AG08395 (cell line): ENCODE results near the gene UGT1A7.
"Not testable (repeated sequence)": the region's sequence is repeated elsewhere in the genome, so short reads cannot be mapped to it uniquely, and the experiment has no call there.

Source experiments
- DNase-seq: peaks from one replicate; pipeline ENCODE4 v3.0.0; 2012; ENCODE audit warnings: mixed read lengths, low spot score

The UGT1A7 gene

GRCh38 chr2:233680361-233681045 lies 1.2 kb upstream of the UGT1A7 start:
- no peak for DNase-seq

DNA sequence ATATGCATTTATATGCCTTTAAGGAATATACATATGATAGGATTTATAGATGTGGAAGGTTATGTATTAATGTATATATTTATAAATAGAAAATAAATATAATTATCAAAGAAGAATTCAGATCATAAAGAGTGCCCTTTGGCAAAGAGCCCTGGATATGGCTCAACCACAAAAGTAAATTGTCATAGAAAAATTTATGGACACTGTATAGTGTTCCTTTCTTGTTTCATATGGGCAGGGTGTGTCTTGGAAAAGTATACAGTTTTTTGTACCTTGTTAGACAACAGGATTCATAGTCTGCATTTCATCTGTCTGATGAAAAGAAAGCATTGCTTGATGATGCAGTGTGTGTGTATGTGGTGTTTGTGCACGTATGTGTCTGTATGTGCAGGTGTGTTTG lies 2.9 kb downstream of the UGT1A7 start:
- no peak for DNase-seq

GRCh38 chr2:233686928-233687327 lies 5.2 kb downstream of the UGT1A7 start:
- DNase-seq = no peak

DNA sequence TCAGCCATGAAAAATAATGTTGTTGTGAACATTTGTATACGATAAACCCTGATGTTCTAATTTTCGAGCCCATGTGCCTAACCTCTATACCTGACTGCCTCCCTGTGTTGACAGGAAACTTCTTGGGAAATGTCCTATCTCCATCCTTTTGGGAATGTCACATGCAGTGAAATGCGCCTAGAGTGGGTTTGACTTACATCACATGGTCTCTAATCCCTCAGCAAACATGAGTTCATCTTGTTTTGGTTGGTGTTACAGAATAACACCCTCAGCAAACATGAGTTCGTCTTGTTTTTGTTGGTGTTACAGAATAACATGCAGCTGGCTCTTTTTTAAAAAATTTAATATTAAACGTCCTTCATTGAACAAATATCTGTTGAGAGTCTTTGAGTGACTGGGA lies 6.6 kb downstream of the UGT1A7 start:
- no peak for DNase-seq

GRCh38 chr2:233689031-233689430 lies 7.3 kb downstream of the UGT1A7 start:
- DNase-seq = no peak

GRCh38 chr2:233689501-233689900 lies 7.8 kb downstream of the UGT1A7 start:
- no peak for DNase-seq

DNA sequence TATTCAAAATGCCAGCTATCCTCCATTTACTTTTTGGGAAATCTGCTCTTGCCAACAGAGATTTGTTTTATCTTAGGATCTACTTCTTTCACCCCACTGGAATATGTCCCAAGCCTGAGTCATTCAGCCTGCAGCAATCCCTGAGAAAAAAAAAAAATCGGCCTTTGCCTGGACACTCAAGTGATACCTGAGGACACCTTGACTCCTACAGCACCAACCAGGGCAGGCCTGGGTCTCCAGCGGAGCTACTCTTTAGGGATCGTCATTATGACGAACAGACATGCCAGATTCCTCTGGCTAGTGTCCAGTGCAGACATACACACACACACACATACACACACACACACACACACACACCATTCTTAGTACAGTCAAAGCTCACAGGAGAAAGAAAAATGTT lies 8.7 kb downstream of the UGT1A7 start:
- no peak for DNase-seq

DNA sequence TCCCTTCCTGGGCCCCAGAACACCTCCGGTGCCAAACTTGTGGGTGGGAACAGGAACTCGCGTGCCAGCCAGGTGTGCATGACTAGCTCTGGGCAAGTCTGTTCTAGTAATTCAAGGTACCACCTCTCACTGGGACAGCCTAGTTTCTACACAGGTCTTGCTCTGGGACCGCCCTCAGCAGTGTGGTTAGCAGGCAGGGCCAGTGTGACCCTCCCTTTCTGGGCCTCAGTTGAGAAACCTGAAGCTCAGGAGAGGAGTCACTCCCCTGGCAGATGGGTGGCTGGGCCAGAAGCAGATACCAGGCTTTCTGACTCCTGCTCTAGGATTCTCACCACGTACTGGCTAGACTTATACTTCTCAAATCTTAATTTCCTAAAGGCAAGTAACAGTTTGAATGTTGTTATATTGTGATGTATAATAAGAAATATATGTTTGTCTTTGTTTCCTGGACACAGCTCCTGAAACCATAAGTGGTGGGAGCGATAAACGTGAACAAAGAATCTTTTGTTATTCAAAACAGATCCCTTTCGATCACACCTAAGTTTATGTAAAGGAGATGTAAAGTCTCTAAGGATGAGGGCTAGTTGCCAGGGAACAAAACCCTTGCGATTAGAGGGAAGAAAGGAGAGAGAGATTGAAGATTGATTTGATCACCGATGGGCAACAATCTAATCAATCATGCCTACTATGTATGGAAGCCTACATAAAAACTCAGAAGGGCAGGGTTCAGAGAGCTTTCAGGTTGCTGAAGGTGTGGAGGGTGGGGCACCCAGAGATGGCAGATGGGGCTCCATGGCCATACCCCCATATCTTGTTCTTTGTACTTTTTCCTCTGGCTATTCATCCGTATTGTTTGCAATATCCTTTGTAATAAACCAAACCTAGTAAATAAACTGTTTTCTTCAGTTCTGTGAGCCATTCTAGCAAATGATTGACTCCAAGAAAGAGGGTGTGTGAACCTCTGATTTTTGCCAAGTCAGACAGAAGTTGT lies 10.0 kb downstream of the UGT1A7 start:
- DNase-seq = no peak

GRCh38 chr2:233692648-233693047 lies 10.9 kb downstream of the UGT1A7 start, which contains the start of gene UGT1A6:
UGT1A6 (plus strand) TSS chr2:233692890; CDS start chr2:233693005, 115 bp downstream.
- no peak for DNase-seq

- DNase-seq = no peak
Observed at GRCh38 chr2:233693963-233694362, 12.3 kb downstream of the UGT1A7 start.

GRCh38 chr2:233698740-233699139 lies 17.0 kb downstream of the UGT1A7 start:
- DNase-seq = no peak

- no peak for DNase-seq
Observed at GRCh38 chr2:233699424-233700027, 17.8 kb downstream of the UGT1A7 start.

DNA sequence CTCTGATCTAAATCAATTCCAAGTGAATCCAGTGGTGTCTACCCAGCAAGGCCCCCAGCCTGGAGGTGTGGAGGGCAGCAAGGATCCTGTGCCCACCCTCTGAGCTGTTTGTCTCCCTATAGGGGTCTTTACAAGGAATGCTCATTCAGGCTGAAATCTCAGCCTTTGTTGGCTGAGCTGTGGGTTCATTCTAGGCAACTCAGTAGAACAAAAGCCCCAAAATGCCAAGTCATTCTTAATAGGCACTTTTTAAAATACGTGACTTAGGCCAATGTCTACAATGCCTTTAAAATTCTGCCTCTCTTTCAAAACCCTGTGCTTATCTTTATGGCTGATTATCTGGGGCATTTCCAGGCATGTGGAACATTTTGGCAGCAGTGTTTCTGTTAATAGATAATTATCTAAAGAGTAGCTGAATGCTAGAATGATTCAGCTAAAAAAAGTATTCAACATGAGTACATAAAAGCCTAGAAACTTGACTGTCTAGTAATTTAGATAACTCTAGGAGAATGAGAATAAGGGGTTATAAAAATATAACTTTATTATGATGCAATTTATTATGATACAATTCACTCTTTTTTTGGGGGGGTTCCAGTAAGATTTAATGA lies 18.4 kb downstream of the UGT1A7 start:
- no peak for DNase-seq

GRCh38 chr2:233700842-233701241 lies 19.1 kb downstream of the UGT1A7 start:
- DNase-seq = not testable (repeated sequence)

GRCh38 chr2:233702238-233702637 lies 20.5 kb downstream of the UGT1A7 start:
- DNase-seq = no peak

DNA sequence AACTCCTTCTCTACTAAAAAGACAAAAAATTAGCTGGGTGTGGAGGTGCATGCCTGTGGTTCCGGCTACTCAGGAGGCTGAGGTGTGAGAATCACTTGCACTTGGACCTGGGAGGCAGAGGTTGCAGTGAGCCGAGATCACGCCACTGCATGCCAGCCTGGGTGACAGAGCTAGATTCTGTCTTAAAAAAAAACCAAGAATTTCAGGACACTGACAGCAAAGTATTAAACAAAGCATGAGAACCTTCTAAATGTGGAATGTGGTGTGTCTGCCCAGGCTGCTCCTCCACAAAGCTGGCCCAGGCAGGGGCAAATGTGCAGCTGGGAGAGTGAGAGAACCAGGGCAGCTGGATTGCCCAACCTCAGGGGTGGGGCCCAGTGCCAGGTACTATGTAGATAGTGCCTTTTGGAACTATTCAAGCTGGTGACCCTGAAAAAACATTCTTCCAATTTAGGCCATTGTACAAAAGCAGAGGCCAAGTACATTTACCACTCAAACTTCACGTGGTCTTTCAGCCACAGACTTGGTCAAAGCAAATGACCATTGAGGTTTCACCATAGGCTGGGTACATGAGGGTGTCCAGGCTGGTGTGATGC lies 24.3 kb downstream of the UGT1A7 start:
- no peak for DNase-seq

DNA sequence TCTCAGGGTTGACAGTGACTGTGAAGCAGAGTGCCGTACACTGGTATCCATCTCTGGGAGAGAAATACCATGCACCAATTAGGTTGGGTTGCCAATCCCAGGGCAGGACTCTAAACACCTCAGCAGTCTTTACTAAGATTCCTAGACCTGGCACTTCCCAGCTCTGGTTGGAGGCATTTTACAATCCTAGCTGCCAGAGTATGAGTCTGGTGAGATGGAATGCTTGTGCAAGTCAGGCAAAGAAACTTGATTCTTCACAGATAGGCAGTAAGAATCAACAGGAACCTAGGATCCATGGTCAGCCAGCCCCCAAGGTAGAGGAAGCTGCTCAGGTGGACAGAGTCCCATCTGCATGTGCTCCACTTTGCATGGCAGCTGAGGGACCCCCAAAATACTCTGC lies 25.0 kb downstream of the UGT1A7 start:
- no peak for DNase-seq

GRCh38 chr2:233707940-233708644 lies 26.4 kb downstream of the UGT1A7 start:
- no peak for DNase-seq

GRCh38 chr2:233708942-233709341 lies 27.2 kb downstream of the UGT1A7 start:
- DNase-seq = no peak

DNA sequence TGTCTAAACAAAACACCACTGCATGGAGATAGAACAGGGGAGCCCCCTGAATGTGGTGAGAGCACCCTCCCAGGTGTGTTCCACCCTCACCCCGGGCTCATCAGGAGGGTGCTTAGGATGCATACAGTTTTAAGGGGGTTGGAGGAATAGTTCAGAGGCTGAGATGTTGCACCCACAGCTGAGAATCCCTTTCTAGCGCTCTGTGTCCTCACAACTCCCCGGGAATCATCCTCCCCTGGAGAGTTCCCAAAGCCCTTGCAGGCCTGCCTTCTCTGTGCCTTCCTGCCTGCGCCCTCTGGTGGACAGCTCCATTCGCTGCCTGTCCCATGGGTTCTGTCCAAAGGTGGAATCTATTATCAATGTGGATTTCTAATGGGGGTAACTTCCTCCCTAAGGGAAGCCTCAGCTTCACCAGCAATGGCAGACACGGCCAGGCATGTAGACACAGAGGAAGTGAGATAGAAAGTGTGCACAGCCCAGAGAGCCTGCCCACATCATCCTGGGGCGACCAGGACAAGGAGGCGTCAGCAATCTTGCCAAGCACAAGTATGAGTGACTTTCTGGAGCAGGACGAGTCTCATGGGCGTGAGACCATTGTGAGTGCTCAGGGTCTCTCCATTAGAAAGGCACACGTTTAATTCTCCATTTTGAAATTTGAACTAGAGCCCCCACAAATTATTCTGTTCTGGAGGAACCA lies 29.8 kb downstream of the UGT1A7 start:
- peak; percentile 74 for DNase-seq
